VCaP (cell line): ENCODE data around the gene FFAR1.

Source experiments
- H3K27ac ChIP-seq: fragments of 450-650 bp; 2 replicates; pipeline ENCODE4 v1.5.1; 2017
- CTCF ChIP-seq: fragments of 450-650 bp; conservative IDR thresholded peaks from 2 replicates; pipeline ENCODE4 v1.5.1; 2017; ENCODE audit warnings: mild to moderate bottlenecking, moderate library complexity

Gene FFAR1

DNA sequence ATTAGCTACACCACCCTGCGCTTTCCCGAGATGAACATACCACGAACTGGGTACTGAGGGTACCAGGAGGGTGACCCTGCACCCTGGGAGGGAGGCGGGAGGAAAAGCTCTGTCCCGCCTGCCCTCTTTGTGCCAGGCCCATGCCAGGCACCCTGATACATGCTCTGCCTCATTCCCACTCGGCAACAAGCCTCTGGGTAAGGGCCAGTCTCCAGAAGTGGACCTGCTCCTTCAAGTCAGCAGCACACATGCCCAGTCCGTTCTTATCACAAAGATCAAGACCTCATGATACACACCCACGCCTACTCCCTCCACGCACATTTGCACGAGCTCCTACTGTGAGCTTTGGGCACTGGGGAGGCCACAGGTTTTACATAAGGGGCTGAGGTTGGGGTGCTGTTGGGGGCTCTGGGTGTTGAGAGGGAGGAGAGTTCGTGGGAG, 2.0 kb upstream of the FFAR1 start:
- H3K27ac ChIP-seq = no peak overlapping the region
- no peak for TF ChIP-seq CTCF

DNA sequence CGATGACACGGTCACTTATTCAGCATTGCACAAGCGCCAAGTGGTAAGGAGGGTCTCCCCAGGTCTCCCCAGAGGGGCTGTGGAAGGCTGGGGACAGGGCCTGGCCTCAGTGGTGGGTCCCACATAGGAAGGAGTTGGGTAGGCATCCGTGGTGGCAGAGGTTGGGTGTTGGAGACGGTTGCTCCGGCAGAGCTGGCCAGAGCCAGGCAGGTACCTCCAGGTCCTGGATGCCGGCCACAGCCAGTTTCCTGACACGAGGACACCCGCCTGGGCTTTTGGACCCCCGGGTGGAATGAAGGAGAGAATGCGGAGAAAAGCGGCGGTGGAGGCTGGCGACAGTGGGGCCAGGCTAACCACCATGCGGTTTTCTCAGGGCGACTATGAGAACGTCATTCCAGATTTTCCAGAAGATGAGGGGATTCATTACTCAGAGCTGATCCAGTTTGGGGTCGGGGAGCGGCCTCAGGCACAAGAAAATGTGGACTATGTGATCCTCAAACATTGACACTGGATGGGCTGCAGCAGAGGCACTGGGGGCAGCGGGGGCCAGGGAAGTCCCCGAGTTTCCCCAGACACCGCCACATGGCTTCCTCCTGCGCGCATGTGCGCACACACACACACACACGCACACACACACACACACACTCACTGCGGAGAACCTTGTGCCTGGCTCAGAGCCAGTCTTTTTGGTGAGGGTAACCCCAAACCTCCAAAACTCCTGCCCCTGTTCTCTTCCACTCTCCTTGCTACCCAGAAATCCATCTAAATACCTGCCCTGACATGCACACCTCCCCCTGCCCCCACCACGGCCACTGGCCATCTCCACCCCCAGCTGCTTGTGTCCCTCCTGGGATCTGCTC, 1.3 kb upstream of the FFAR1 start:
- no peak overlapping the region for H3K27ac ChIP-seq
- no peak for TF ChIP-seq CTCF

DNA sequence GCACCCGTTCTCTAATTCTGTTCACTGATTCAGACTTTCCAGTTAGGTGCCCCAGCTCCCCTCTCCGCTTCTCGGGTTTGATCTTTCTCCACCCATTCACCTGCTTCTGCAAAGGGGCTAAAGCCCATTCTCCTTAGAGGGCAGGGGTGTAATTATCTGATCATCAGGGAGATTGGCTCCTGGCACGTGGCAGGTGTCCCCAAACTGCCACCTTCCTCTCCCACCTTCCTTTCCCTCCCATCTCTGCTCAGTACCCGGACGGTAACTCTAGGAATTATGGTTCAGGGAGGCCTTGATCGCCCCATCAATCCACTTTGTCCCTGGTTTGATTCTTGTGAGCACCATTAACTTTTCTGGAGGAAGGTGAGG, 212 bp downstream of the FFAR1 start:
- no peak for TF ChIP-seq CTCF
- H3K27ac ChIP-seq = no peak overlapping the region

GRCh38 chr19:35348911-35349611, 1.4 kb downstream of the FFAR1 start:
- H3K27ac ChIP-seq = no peak overlapping the region
- TF ChIP-seq CTCF = no peak

GRCh38 chr19:35349614-35350521, 2.2 kb downstream of the FFAR1 start:
- no peak overlapping the region for H3K27ac ChIP-seq
- no peak for TF ChIP-seq CTCF

GRCh38 chr19:35350591-35350990, 2.9 kb downstream of the FFAR1 start:
- H3K27ac ChIP-seq = no peak overlapping the region
- no peak for TF ChIP-seq CTCF
